Pancreas (tissue), 10 donors: ENCODE measurements around the gene CD63. TPM values are rescaled to one million over a fixed set of nuclear protein-coding genes. Genes with fewer than 3 reads are reported as not detected.

Experiments used
- ATAC-seq, 4 donors: fragments of 200-7000 bp; cut with Tn5 transposase; one replicate each; pipeline versions ENCODE4 v1.8.0 to v1.9.1; 2020; ENCODE audit warnings: mild to moderate bottlenecking in 4 of 4, moderate library complexity in 4 of 4
- DNase-seq, 6 donors: peaks; one replicate each; pipeline ENCODE4 v3.0.0-alpha.2; 2020
- FAIRE-seq: peaks from 2 replicates; lab custom pipeline; 2012; peaks lifted over from hg19 to GRCh38; lab: Jason Lieb, UNC
- H3K27ac ChIP-seq, 4 donors: fragments of 200-600 bp; sonication (generic); 1 replicate in 3 of 4; 2 replicates in 1 of 4; pipeline versions ENCODE4 v1.5.0 to v1.8.0; 2020
- H3K27me3 ChIP-seq, 4 donors: fragments of 200-600 bp; one replicate each; pipeline ENCODE4 v1.8.0; 2021
- H3K36me3 ChIP-seq, 3 donors: fragments of 200-600 bp; sonication (generic) in 1 of 3; one replicate each; pipeline versions ENCODE4 v1.5.0 to v1.8.0; 2020 to 2021
- H3K4me1 ChIP-seq, 3 donors: fragments of 200-600 bp; one replicate each; pipeline ENCODE4 v1.8.0; 2021
- H3K4me3 ChIP-seq, 4 donors: fragments of 200-600 bp; sonication (generic) in 2 of 4; one replicate each; pipeline versions ENCODE4 v1.5.0 to v1.8.0; 2020 to 2021
- H3K9me3 ChIP-seq, 4 donors: fragments of 200-600 bp; one replicate each; pipeline ENCODE4 v1.8.0; 2021
- WGBS, 2 donors: extraction: QIAGEN DNeasy Blood & Tissue Kit; methylation state at CpG; one replicate each; pipeline ENCODE4 v1.1.7; 2013; 5-methylcytosine and 5-hydroxymethylcytosine counted together
- intact Hi-C, 3 donors: fragments of 100-400 bp; cut with DNase I; formaldehyde crosslinking; loops; one replicate each; pipeline versions ENCODE4 v1.11.1 to v1.14.2; 2022
- polyA plus RNA-seq, 2 donors: library from polyadenylated mRNA; stranded (reverse); fragments of 200-250 nt; gene quantifications; one replicate each; pipeline ENCODE4 v1.2.3, GENCODE V29; 2013
- total RNA-seq, 6 donors: library from RNA; stranded (reverse); fragmentation: NEBNext Ultra II Directional in 4 of 6; extraction: Animal tissue kit (Norgen Biotek cat#: 25700) in 4 of 6; gene quantifications; one replicate each; pipeline versions ENCODE4 v1.2.1 to v1.2.4, GENCODE V29; 2021 to 2023
- TF ChIP-seq, protein P1 (sequence below), 4 donors: fragments of 200-600 bp; sonication (generic) in 3 of 4; IDR thresholded peaks; one replicate each; pipeline versions ENCODE4 v1.5.0 to v1.8.0; 2021; ENCODE audit warnings: antibody characterized with exemption in 4 of 4
- donor health status: healthy with polysubstance abuse.
- donor health status: DM: no; HTN: no; CAD: no; lungs with moderate emphysema.
- donor health status: DM: no; HTN: no; CAD: no.
- donor health status: control.
- donor health status: control.
- donor health status: Bipolar disorder and iron deficiency.
- donor health status: DM: yes; HTN: yes; CAD: no.
- donor health status: DM: no; HTN: no; CAD: no.
- donor health status: DM: no; HTN: no; CAD: no.
- donor health status: DM: yes; HTN: yes; CAD: no.

Gene CD63, protein sequence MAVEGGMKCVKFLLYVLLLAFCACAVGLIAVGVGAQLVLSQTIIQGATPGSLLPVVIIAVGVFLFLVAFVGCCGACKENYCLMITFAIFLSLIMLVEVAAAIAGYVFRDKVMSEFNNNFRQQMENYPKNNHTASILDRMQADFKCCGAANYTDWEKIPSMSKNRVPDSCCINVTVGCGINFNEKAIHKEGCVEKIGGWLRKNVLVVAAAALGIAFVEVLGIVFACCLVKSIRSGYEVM
- total RNA-seq (100 to 1,000 TPM; 433 to 636 (median 525) TPM), polyA plus RNA-seq (100 to 1,000 TPM; 625 to 717 TPM)

- WGBS, 2 donors, result 0% methylated on average over 43 to 61 of the region's 61 CpGs
- intact Hi-C loops, result no loop called here
- peak; percentile 77 to 87 (median 84) for ATAC-seq
- TF ChIP-seq, protein P1, sequence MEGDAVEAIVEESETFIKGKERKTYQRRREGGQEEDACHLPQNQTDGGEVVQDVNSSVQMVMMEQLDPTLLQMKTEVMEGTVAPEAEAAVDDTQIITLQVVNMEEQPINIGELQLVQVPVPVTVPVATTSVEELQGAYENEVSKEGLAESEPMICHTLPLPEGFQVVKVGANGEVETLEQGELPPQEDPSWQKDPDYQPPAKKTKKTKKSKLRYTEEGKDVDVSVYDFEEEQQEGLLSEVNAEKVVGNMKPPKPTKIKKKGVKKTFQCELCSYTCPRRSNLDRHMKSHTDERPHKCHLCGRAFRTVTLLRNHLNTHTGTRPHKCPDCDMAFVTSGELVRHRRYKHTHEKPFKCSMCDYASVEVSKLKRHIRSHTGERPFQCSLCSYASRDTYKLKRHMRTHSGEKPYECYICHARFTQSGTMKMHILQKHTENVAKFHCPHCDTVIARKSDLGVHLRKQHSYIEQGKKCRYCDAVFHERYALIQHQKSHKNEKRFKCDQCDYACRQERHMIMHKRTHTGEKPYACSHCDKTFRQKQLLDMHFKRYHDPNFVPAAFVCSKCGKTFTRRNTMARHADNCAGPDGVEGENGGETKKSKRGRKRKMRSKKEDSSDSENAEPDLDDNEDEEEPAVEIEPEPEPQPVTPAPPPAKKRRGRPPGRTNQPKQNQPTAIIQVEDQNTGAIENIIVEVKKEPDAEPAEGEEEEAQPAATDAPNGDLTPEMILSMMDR (IDR thresholded peaks at IDR 0.05), result no peak
- DNase-seq, result peak; percentile 87 to 96 (median 92)
- FAIRE-seq, result no peak
- Histone ChIP-seq H3K27ac (peak within 1 kb of the TSS; percentile 89 to 99 (median 97)), H3K36me3 (peaks cover 4 to 13% (median 6%) of the 10 kb centered on the region in 3 donors), H3K9me3 (no peaks in the 10 kb centered on the region), H3K4me1 (peaks cover 7 to 37% (median 9%) of the 10 kb centered on the region in 3 donors), H3K4me3 (peak within 1 kb of the TSS; percentile 57 to 87 (median 70)), H3K27me3 (no peaks in the 10 kb centered on the region)
Measured at GRCh38 chr12:55728939-55729818, at the start of gene CD63. Gene CD63 (minus strand): TSS chr12:55729009. CDS start chr12:55728341, 668 bp downstream.

GRCh38 chr12:55777856-55778255 lies 49.0 kb upstream of the CD63 start:
- FAIRE-seq (no peak), ATAC-seq (no peak), DNase-seq (no peak)
- peaks cover 0 to 12% (median 0%) of the 10 kb centered on the region in 3 donors for H3K36me3 ChIP-seq
- TF ChIP-seq, protein P1 (IDR thresholded peaks at IDR 0.05), result no peak
- H3K9me3 ChIP-seq, result no peaks in the 10 kb centered on the region
- intact Hi-C loops, result no loop called here
- H3K27me3 ChIP-seq, result no peaks in the 10 kb centered on the region
- H3K4me1 ChIP-seq, result no peaks in the 10 kb centered on the region
- no peak overlapping the region for H3K4me3 ChIP-seq
- no peak overlapping the region for H3K27ac ChIP-seq
- WGBS, 2 donors, result 95% methylated on average over 3 of the region's 3 CpGs

- no peak for DNase-seq
- intact Hi-C loops, result no loop called here
- H3K27ac ChIP-seq, result no peak overlapping the region
- H3K36me3 ChIP-seq, result no peaks in the 10 kb centered on the region
- 59 to 64% methylated on average over 6 of the region's 6 CpGs for WGBS, 2 donors
- no peak overlapping the region for H3K4me3 ChIP-seq
- no peaks in the 10 kb centered on the region for H3K27me3 ChIP-seq
- H3K9me3 ChIP-seq, result no peaks in the 10 kb centered on the region
- ATAC-seq, result no peak
- no peak for FAIRE-seq
- TF ChIP-seq, protein P1 (IDR thresholded peaks at IDR 0.05), result no peak
- H3K4me1 ChIP-seq, result no peaks in the 10 kb centered on the region
Measured at GRCh38 chr12:55771736-55772135, 42.9 kb upstream of the CD63 start.

- H3K4me3 ChIP-seq, result no peak overlapping the region
- ATAC-seq (no peak), DNase-seq (no peak), FAIRE-seq (no peak)
- TF ChIP-seq, protein P1 (IDR thresholded peaks at IDR 0.05), result no peak
- H3K36me3 ChIP-seq, result peaks cover 0 to 9% (median 0%) of the 10 kb centered on the region in 3 donors
- H3K27ac ChIP-seq, result no peak overlapping the region
- WGBS, 2 donors, result 90 to 93% methylated on average over 4 of the region's 4 CpGs
- no peaks in the 10 kb centered on the region for H3K27me3 ChIP-seq
- no peaks in the 10 kb centered on the region for H3K9me3 ChIP-seq
- intact Hi-C loops, result no loop called here
- no peaks in the 10 kb centered on the region for H3K4me1 ChIP-seq
Measured at GRCh38 chr12:55767156-55767555, 38.3 kb upstream of the CD63 start.
